GM10248 (cell line): Measurements from ENCODE around the gene CHCHD1.
A peak's percentile ranks its signal among the peaks of the same experiment; 100 is the strongest.

Source experiments
- CTCF ChIA-PET: fragments of 300-600 bp; sonication (Branson Sonifier 250); formaldehyde crosslinking; extraction: SDS; loops from one replicate; lab custom pipeline; 2021; ENCODE audit warnings: antibody characterized with exemption; lab: Yijun Ruan, JAX
- POLR2A ChIA-PET: fragments of 350-650 bp; sonication (Branson Sonifier 250); formaldehyde crosslinking; extraction: SDS; loops from one replicate; lab custom pipeline; 2020; ENCODE audit warnings: antibody characterized with exemption; lab: Yijun Ruan, JAX
- DNase-seq: peaks from one replicate; pipeline ENCODE4 v3.0.0; 2012; ENCODE audit errors: extremely low spot score
- TF ChIP-seq, protein P1 (sequence below): IDR thresholded peaks from 2 replicates; pipeline ENCODE4 v1.5.1; 2012; ENCODE audit warnings: mild to moderate bottlenecking, low read depth; ENCODE audit errors: extremely low read depth, missing control alignments, control extremely low read depth

Gene CHCHD1

GRCh38 chr10:73756183-73756582 is 25.7 kb upstream of the CHCHD1 start:
- TF ChIP-seq, protein P1, sequence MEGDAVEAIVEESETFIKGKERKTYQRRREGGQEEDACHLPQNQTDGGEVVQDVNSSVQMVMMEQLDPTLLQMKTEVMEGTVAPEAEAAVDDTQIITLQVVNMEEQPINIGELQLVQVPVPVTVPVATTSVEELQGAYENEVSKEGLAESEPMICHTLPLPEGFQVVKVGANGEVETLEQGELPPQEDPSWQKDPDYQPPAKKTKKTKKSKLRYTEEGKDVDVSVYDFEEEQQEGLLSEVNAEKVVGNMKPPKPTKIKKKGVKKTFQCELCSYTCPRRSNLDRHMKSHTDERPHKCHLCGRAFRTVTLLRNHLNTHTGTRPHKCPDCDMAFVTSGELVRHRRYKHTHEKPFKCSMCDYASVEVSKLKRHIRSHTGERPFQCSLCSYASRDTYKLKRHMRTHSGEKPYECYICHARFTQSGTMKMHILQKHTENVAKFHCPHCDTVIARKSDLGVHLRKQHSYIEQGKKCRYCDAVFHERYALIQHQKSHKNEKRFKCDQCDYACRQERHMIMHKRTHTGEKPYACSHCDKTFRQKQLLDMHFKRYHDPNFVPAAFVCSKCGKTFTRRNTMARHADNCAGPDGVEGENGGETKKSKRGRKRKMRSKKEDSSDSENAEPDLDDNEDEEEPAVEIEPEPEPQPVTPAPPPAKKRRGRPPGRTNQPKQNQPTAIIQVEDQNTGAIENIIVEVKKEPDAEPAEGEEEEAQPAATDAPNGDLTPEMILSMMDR = no peak
- no peak for DNase-seq
- CTCF ChIA-PET = interaction anchor here (2.1 to 5.1 kb wide), 2 partner anchors 11 to 13 kb away, joined by 6 to 32 read pairs; a partner anchor contains a TSS
- POLR2A ChIA-PET = interaction anchor here (1.2 kb wide), 1 partner anchor 11 kb away, joined by 3 read pairs; no protein-coding TSS in a partner anchor

DNA sequence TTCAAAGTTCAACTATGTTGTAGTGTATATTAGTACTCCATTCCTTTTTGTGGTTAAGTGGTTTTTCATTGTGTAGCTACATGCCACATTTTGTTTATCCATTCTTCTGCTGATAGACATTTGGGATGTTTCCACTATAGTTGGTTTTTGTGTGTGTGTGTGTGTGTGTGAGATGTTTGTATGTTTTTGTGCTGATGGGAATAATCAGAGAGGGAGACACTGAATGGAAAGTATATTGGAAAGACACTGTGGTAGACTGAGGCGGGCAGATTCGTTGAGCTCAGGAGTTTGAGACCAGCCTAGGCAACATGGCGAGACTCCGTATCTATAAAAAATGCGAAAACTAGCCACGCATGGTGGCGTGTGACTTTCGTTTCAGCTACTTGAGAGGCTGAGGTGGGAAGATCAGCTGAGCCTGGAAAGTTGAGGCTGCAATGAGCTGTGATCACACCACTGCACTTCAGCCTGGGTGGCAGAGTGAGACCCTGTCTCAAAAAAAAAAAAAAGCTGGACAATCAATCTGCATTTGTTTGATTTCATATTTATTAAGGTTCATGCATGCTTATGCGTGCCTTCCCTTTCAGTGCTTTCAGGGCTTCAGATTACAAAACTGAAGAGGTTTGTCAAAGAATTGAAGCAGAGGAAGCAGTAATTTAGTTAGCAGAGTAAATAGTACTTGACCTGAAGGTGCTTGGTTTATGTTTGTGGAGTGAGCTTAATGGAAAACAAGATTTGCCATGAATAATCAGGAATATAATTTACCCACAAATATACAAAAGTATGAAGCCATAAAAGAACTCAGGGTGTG is 22.9 kb upstream of the CHCHD1 start:
- ChIA-PET POLR2A (interaction anchor here (1.3 to 1.4 kb wide), 2 partner anchors 9 to 10 kb away, joined by 4 to 5 read pairs; no protein-coding TSS in a partner anchor), CTCF (interaction anchor here (0.9 to 3.9 kb wide), 8 partner anchors 9 to 56 kb away, joined by 3 to 23 read pairs (median 3); a partner anchor contains a TSS)
- no peak for DNase-seq
- TF ChIP-seq, protein P1 = no peak

DNA sequence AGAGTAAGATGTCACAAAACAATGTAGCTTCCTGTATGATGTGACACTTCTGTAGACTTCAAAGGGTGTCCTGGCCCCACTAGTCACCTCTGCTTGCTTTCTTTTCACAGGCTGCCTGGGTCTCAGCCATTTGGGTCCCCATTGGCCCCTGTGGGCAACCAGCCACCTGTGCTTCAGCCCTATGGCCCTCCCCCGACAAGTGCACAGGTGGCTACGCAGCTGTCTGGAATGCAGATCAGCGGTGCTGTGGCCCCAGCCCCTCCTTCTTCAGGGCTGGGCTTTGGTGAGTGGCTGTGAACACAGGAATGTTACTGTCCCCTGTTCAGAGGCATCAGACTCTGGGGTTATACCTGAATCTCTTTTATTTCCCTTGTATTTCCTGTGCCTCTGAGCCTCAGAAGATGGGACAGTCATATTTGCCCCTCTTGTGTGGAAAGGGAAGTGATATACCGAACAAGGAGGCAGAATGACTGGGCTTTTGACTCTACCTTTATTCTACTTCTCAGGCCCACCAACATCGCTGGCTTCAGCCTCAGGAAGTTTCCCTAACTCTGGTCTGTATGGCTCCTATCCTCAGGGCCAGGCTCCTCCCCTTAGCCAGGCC is 22.2 kb upstream of the CHCHD1 start:
- DNase-seq = peak; percentile 38
- TF ChIP-seq, protein P1 = no peak
- ChIA-PET POLR2A (interaction anchor here (1.1 to 1.4 kb wide), 3 partner anchors 9 to 12 kb away, joined by 4 to 5 read pairs (median 4); no protein-coding TSS in a partner anchor), CTCF (interaction anchor here (0.9 to 3.9 kb wide), 6 partner anchors 9 to 55 kb away, joined by 3 to 23 read pairs (median 4); a partner anchor contains a TSS)

DNA sequence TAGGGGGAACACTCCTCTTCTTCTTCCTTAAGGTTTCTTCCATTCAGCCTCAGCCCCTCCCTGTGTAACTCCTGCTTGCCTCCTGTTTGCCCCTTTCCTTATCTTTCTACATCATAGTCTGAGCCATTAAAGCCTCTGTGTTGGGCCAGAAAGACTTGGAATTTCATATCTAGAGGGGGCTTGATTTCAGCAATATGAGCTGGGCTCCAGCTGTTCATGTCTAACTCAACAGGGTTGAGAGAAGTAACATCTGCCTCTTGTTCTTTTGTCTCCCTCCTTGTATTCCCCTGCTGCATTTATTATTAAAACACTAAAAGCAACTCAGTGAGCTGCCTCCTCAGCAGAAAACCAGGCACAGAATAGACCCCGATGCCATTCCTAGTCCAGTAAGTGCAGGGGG is 20.1 kb upstream of the CHCHD1 start:
- ChIA-PET CTCF (interaction anchor here (1.8 to 2.7 kb wide), 2 partner anchors 10 to 15 kb away, joined by 5 to 10 read pairs; a partner anchor contains a TSS), POLR2A (interaction anchor here (2.2 kb wide), 1 partner anchor 9 kb away, joined by 6 read pairs; no protein-coding TSS in a partner anchor)
- TF ChIP-seq, protein P1 = no peak
- DNase-seq = no peak

GRCh38 chr10:73762915-73763314 is 18.9 kb upstream of the CHCHD1 start:
- TF ChIP-seq, protein P1 = no peak
- POLR2A ChIA-PET = interaction anchor here (0.6 to 2.2 kb wide), 3 partner anchors 10 to 108 kb away, joined by 6 to 10 read pairs (median 9); a partner anchor contains a TSS
- DNase-seq = no peak
- CTCF ChIA-PET = interaction anchor here (1.0 to 2.7 kb wide), 3 partner anchors 9 to 33 kb away, joined by 3 to 10 read pairs (median 5); a partner anchor contains a TSS

DNA sequence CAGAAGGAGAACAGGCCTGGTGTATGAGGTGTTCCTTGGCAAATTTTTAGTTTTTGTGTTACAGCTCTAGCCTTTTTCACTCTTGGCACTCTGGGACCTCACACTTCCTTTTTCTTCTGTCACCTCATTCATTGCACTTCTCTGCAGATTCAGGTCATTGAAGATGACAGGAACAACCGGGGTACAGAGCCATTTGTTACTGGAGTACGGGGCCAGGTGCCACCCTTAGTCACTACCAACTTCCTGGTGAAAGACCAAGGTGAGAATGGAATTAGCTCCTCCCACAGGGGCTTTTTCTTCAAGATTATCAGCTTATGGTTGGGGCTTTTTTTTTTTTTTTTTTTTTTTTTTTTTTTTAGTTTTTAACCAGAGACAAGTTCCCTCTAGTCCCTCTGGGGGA is 18.5 kb upstream of the CHCHD1 start:
- ChIA-PET CTCF (interaction anchor here (1.0 to 2.7 kb wide), 3 partner anchors 9 to 33 kb away, joined by 3 to 10 read pairs (median 5); a partner anchor contains a TSS), POLR2A (interaction anchor here (0.6 to 2.2 kb wide), 3 partner anchors 9 to 109 kb away, joined by 6 to 10 read pairs (median 9); a partner anchor contains a TSS)
- DNase-seq = no peak
- TF ChIP-seq, protein P1 = no peak
